ENCODE results near the gene SLC7A5. TPM values are rescaled to one million over a fixed set of nuclear protein-coding genes. Genes with fewer than 3 reads are reported as not detected.
"Not testable (repeated sequence)": the region's sequence is repeated elsewhere in the genome, so short reads cannot be mapped to it uniquely, and the experiment has no call there.

Gene SLC7A5
- polyA plus RNA-seq, 6 donors from 2014 or later = 0.56 to 2.2 (median 1.7) TPM

DNA sequence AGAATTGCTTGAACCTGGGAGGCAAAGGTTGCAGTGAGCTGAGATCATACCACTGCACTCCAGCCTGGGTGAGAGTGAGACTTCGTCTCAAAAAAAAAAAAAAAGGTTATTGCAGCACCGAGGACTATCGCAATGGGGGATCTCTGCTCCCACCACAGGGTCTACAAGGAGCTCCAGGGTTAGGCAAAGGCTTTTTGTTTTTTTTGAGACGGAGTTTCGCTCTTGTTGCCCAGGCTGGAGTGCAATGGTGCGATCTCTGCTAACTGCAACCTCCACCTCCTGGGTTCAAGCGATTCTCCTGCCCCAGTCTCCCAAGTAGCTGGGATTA, 41.8 kb downstream of the SLC7A5 start:
- not testable (repeated sequence) for H3K36me3 Mint-ChIP-seq; H3K4me1 Mint-ChIP-seq; DNase-seq; ATAC-seq (ENCODE audit: low read depth in 2 of 2); H3K27me3 Mint-ChIP-seq; H3K9me3 Mint-ChIP-seq
- Mint-ChIP-seq H3K4me3 (peak overlapping the region in 1 of 8 donors; percentile 0), H3K27ac (peak overlapping the region in 1 of 6 donors; percentile 71)

DNA sequence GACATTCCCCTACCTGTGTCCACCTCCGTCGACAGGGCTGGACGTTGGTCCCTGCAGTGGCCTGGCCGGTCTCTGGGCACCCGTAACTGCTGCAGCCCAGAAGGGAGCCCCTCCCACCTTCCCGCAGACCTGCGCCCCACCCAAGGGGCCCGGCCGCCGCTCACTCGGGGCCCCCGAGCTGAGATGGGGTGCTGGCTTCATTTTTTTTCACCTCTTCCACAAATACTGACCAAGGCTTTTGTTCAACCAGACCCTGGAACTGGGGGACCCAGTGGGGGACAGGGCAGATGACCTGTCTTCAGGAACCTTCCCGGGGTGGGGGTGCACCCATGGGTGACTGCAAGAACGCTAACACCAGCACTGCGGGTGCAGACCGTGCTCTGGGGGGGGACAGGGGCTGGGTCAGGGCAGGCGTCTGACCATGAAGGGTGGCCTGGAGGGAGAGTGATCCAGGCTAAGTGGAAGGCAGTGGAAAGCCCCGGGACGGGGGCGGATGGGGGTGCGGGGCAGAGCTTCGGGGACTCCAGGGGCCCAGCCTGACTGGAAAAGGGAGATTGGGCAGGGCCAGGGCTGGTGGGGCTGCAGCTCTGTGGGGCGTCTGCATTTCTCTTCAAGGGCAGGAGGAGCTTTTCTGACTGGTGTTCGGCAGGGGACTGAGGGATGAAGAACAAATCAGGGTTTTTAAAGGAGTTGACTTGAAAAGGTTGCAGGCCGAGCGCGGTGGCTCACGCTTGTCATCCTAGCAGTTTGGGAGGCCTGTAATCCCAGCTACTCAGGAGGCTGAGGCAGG, 42.3 kb downstream of the SLC7A5 start:
- Mint-ChIP-seq H3K4me1 (peaks cover 0 to 7% (median 7%) of the 10 kb centered on the region in 3 donors), H3K36me3 (no peaks in the 10 kb centered on the region), H3K4me3 (peak overlapping the region in 1 of 8 donors; percentile 0), H3K9me3 (no peaks in the 10 kb centered on the region), H3K27ac (peak overlapping the region in 1 of 6 donors; percentile 47), H3K27me3 (no peaks in the 10 kb centered on the region)
- DNase-seq (no peak), ATAC-seq (ENCODE audit: low read depth in 2 of 2) (no peak)

DNA sequence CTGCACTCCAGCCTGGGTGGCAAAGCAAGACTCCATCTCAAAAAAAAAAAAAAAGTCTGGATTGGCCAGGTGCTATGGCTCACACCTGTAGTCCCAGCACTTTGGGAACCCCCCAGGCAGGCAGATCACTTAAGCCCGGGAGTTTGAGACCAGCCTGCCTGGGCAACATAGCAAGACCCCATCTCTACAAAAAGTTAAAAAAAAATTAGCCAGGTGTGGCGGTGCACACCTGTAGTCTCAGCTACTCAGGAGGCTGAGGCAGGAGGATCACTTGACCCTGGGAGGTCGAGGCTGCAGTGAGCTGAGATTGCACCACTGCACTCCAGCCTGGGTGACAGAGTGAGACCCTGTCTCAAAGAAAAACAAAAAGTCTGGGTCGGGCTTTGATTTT, 42.9 kb downstream of the SLC7A5 start:
- ATAC-seq (ENCODE audit: low read depth in 2 of 2); DNase-seq; H3K36me3 Mint-ChIP-seq; H3K4me3 Mint-ChIP-seq; H3K9me3 Mint-ChIP-seq; H3K27me3 Mint-ChIP-seq; H3K27ac Mint-ChIP-seq: not testable (repeated sequence)
- peaks cover 2 to 11% (median 7%) of the 10 kb centered on the region in 3 donors for H3K4me1 Mint-ChIP-seq

DNA sequence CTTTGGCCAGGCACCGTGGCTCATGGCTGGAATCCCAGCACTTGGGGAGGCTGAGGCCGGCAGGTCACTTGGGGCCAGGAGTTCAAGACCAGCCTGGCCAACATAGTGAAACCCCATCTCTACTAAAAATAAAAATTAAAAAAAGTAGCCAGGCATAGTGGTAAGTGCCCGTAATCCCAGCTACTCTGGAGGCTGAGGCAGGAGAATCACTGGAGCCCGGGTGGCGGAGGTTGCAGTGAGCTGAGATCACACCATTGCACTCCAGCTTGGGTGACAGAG, 43.5 kb downstream of the SLC7A5 start:
- not testable (repeated sequence) for H3K4me3 Mint-ChIP-seq; H3K36me3 Mint-ChIP-seq; ATAC-seq (ENCODE audit: low read depth in 2 of 2); H3K27ac Mint-ChIP-seq; H3K9me3 Mint-ChIP-seq; DNase-seq; H3K27me3 Mint-ChIP-seq
- H3K4me1 Mint-ChIP-seq = peaks cover 4 to 17% (median 7%) of the 10 kb centered on the region in 3 donors

DNA sequence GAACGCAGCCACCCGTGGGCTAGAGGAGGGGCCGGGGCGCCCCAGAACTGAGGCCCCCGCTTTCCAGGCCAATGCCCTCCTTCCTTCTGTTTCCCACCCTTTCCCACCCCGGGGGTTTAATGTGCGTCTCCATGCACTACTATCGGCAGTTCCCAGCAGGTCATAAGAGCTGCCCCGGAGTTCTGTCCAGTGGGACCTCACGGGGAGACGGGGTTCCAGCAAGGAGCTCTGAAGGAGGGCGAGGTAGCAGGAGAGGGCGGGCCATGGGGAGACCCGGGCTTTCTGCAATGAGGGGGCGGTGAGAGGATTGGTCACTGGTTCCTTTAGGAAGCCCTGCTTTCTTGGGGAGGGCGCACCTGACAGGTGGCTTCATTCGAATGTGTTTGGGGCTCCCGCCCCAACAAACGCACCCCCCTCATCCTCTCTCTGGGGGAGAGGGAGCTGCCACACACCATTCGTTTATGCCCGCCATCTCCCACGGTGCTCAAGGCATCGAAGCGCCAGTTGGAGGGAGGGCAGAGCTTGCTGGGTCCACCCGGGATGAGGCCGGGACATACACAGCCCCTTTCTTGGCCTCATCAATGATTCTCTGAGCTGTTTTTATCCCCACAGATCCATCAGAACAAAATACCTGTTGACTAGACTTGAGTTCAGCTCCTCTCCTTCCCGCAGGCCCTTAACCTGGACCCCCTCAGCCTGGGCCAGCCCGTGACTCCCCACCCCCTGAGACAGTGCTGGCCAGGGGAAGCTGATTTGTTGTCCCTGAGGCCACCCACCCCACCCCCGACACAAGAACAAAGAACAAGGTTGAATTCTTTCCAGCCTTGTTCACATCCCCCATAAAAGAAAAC, 44.1 kb downstream of the SLC7A5 start:
- no peaks in the 10 kb centered on the region for H3K9me3 Mint-ChIP-seq
- DNase-seq (no peak), ATAC-seq (ENCODE audit: low read depth in 2 of 2) (no peak)
- no peak overlapping the region for H3K27ac Mint-ChIP-seq
- peaks cover 4 to 17% (median 6%) of the 10 kb centered on the region in 3 donors for H3K4me1 Mint-ChIP-seq
- no peak overlapping the region for H3K4me3 Mint-ChIP-seq
- no peaks in the 10 kb centered on the region for H3K27me3 Mint-ChIP-seq
- no peaks in the 10 kb centered on the region for H3K36me3 Mint-ChIP-seq

DNA sequence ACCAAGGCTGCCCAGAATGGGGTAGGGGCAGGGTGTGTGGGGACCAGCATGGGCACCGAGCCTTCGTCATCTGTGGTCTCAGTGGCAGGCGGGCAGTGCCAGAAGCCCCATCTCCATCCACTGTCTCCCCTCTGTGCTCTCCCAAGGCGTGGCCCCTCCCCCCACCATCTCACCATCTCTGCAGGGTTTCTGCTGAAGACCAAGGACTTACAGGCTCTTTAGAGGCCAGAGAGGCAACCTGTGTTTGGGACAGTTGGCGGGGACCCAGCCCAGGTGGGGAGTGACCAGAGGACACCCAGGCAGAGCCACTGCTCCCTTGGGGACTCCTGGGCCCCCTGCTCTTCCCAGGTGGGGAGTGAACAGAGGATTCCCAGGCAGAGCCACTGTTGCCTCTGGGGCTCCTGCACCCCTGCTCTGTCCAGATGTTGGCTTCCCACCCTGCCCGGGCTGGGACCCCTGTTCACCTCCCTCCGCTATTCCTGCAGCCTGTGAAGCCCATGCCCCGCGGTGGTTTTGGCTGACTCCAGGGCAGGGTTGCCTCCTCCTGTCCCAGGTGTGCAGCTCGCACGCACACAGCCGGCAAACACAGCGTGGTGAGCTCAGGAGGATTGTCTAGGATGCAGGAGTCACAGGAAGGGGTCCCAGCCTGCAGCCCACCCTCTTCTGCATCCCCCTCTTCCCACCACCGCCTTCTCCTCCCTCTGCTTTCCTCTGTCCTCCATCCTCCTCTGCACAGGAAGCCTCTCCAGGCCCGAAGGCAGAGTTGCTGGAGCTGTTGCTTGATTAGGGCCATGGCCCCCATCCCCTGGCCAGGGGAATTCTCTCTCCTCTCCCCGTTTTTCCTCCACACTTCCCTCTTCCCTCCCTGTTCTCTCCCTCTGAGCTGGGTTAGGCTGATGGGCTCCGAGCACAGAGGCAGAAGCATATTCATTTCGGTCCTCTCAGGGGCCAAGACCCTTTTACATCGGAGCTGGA, 45.0 kb downstream of the SLC7A5 start:
- Mint-ChIP-seq H3K9me3 (no peaks in the 10 kb centered on the region), H3K27ac (peak overlapping the region in 1 of 6 donors; percentile 31), H3K4me3 (no peak overlapping the region), H3K4me1 (peaks cover 0 to 12% (median 4%) of the 10 kb centered on the region in 3 donors), H3K27me3 (no peaks in the 10 kb centered on the region), H3K36me3 (no peaks in the 10 kb centered on the region)
- ATAC-seq (ENCODE audit: low read depth in 2 of 2) = no peak
- DNase-seq = no peak

DNA sequence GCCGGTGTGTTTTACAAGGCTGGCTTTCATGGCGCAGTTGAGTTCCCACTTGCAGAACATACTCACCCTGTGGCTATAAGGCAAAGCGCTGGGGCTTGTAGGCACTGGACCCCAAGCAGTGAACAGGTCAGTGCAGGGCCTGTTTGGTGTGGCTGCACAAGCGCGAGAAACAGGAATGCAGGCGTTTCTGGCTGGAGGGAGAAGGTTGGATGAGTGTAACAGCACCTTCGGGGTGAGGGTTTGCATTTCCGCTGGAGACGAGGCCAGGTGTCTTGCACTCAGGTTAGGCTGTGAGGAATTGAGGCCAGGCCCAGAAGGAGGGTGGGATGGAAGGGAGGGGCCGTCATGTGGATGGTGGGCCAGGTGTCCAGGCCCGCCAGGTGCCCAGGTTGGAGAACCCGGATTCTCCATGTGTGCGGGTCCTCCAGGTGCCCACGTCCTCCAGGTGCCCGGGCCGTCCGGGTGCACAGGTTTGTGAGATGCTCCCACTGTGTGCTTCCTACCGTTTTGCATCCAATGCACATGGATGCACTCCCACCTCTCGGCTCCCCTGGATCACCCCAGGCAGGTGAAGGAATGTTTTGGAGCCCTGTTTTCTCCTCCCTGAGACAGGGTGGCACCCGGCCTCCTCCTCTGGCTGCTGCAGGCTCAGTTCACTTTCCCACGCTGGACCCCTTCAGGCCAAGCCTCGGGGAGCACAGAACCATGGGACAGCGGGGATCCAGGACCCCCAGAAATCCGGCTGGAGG, 46.0 kb downstream of the SLC7A5 start:
- peaks cover 0 to 5% (median 3%) of the 10 kb centered on the region in 7 donors for H3K9me3 Mint-ChIP-seq
- no peaks in the 10 kb centered on the region for H3K27me3 Mint-ChIP-seq
- DNase-seq = no peak
- no peak overlapping the region for H3K27ac Mint-ChIP-seq
- H3K36me3 Mint-ChIP-seq = no peaks in the 10 kb centered on the region
- no peak for ATAC-seq (ENCODE audit: low read depth in 2 of 2)
- H3K4me3 Mint-ChIP-seq = no peak overlapping the region
- H3K4me1 Mint-ChIP-seq = peaks cover 0 to 12% (median 4%) of the 10 kb centered on the region in 3 donors

DNA sequence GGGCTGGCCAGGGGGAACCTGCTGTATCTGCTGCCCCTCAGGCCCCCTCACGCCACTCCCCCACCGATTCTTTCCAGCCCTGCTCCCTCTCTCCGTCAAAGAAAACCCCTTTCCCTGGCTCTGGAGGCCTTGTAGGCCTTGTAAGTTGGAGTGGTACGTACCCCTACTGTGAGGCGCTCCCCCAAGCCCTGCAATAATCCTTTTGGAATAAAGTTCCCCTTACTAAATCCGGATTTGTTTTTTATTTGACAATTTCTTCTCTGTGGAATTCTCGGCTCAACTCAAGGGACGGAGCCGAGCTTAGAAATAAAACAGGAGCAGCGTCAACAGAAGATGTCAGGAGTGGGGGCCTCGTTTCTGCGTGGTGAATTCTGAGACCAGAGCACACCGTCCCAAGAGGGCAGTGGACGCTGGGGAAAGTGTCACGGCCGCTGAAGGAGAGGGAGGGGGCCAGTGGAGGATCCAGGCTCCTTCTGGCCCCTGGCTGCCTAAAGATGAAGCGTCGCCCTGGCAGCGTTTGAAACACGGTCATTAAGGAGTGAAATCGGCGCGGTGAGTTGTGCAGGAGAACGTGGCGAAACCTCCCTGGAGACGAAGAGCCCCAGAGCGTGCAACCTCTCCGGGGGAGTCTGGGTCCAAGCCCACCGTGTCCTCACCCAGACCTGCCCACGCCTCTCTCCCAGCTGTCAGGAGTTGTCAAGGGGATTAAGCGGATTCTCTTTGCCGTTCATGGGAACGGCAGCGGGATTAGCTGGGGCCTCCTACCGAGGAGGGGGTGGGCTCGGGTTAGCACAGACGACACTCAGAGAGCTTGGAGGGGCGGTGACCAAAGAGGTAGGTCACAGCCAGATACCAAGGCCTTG, 47.0 kb downstream of the SLC7A5 start:
- DNase-seq = no peak
- no peak for ATAC-seq (ENCODE audit: low read depth in 2 of 2)
- no peak overlapping the region for H3K4me3 Mint-ChIP-seq
- H3K9me3 Mint-ChIP-seq = peaks cover 0 to 14% (median 8%) of the 10 kb centered on the region in 7 donors
- peak overlapping the region in 1 of 6 donors; percentile 93 for H3K27ac Mint-ChIP-seq
- H3K4me1 Mint-ChIP-seq = peaks cover 0 to 12% (median 4%) of the 10 kb centered on the region in 3 donors
- no peaks in the 10 kb centered on the region for H3K27me3 Mint-ChIP-seq
- H3K36me3 Mint-ChIP-seq = no peaks in the 10 kb centered on the region

DNA sequence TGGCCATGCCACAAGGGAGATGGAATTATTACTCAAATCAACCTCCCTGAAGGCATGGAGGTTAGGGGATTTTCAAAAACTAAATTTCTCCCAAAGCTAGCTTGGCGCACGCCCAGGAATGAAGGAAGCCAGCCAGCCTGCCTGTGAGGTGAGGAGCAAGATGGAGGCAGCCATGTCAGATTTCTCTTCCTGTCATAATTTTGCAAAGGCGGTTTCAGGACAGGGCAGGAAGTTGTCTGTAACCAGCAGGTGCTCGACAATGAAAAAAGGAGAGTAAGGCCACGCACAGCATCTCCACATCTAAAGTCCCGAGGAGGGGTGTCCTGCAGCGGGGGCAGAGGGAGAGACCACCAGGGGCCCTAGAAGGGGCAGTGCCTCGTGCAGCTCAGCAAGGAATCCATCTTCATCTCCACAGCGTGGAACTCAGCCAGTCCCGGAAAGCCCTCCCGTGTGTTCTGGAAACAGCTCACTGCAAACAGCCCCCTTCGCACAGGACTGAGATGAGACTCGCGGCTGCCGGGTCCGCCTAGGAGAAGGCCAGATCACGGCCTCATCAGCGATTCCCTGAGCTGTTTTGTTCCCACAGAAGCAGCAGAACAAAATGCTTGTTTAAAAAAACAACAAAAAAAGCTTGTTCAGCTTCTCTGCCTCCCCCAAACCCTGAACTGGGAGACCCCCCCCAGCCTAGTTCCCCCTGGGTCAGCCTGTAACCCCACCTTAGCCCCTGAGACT, 47.8 kb downstream of the SLC7A5 start:
- peak in 1 of 2 donors; percentile 18 for ATAC-seq (ENCODE audit: low read depth in 2 of 2)
- DNase-seq = no peak
- peak overlapping the region in 2 of 6 donors; percentile 18 to 77 for H3K27ac Mint-ChIP-seq
- no peaks in the 10 kb centered on the region for H3K36me3 Mint-ChIP-seq
- H3K4me3 Mint-ChIP-seq = no peak overlapping the region
- peaks cover 0 to 12% (median 4%) of the 10 kb centered on the region in 3 donors for H3K4me1 Mint-ChIP-seq
- H3K27me3 Mint-ChIP-seq = peaks cover 0 to 2% (median 0%) of the 10 kb centered on the region in 3 donors
- H3K9me3 Mint-ChIP-seq = peaks cover 0 to 22% (median 16%) of the 10 kb centered on the region in 7 donors

DNA sequence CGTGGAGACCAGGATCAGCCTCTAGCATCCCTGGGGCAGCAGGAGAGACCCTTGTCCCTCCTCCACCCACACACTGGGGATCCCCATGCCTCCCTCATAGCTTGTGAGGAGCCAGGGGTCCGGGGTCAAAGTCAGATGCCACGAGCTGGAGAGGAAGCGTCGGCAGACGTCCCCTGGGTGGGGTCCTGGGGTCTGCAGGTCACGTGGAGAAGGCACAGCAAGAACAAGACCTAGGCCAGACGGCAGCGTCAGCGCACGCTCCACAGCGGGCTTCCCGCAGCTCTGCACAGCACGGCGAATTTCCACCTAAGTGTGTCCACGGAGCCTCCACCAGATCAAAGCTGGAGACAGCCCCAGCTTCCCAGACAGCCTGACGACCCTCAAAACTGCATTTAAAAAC, 49.3 kb downstream of the SLC7A5 start:
- peaks cover 0 to 12% (median 4%) of the 10 kb centered on the region in 3 donors for H3K4me1 Mint-ChIP-seq
- no peak overlapping the region for H3K27ac Mint-ChIP-seq
- no peak for ATAC-seq (ENCODE audit: low read depth in 2 of 2)
- peaks cover 0 to 10% (median 0%) of the 10 kb centered on the region in 3 donors for H3K27me3 Mint-ChIP-seq
- no peaks in the 10 kb centered on the region for H3K36me3 Mint-ChIP-seq
- DNase-seq = no peak
- peaks cover 0 to 23% (median 17%) of the 10 kb centered on the region in 7 donors for H3K9me3 Mint-ChIP-seq
- no peak overlapping the region for H3K4me3 Mint-ChIP-seq

DNA sequence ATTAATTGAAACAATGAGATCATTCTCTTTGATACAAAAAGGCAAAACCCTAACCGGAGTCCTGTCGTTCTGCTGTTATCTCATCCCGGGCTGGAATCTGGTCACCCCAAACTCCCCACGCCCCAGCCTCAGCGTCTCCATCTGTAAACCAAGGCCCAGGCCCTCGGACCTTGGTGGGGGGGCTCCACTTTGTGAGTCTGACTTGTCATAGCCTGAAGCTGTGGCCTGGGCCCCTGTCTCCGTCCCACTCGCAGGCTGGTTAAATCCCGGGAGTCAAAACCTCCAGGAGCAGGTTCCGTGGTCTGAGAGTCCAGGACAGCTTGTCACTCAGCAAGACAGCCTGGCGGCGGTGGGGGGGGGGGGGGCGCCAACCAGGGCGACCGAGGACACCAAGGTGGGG, 50.0 kb downstream of the SLC7A5 start:
- no peak overlapping the region for H3K27ac Mint-ChIP-seq
- ATAC-seq (ENCODE audit: low read depth in 2 of 2) (no peak), DNase-seq (no peak)
- H3K9me3 Mint-ChIP-seq = peaks cover 0 to 23% (median 17%) of the 10 kb centered on the region in 7 donors
- no peak overlapping the region for H3K4me3 Mint-ChIP-seq
- no peaks in the 10 kb centered on the region for H3K36me3 Mint-ChIP-seq
- peaks cover 0 to 12% (median 4%) of the 10 kb centered on the region in 3 donors for H3K4me1 Mint-ChIP-seq
- peaks cover 0 to 10% (median 0%) of the 10 kb centered on the region in 3 donors for H3K27me3 Mint-ChIP-seq
